VCaP (cell line): Measurements from ENCODE around the gene RAET1L.
"Not testable (repeated sequence)": the region's sequence is repeated elsewhere in the genome, so short reads cannot be mapped to it uniquely, and the experiment has no call there.

ENCODE experiments used
- H3K27ac ChIP-seq: fragments of 450-650 bp; 2 replicates; pipeline ENCODE4 v1.5.1; 2017
- TF ChIP-seq, protein P1 (sequence below): fragments of 450-650 bp; conservative IDR thresholded peaks from 2 replicates; pipeline ENCODE4 v1.5.1; 2017; ENCODE audit warnings: mild to moderate bottlenecking, moderate library complexity

The RAET1L gene

DNA sequence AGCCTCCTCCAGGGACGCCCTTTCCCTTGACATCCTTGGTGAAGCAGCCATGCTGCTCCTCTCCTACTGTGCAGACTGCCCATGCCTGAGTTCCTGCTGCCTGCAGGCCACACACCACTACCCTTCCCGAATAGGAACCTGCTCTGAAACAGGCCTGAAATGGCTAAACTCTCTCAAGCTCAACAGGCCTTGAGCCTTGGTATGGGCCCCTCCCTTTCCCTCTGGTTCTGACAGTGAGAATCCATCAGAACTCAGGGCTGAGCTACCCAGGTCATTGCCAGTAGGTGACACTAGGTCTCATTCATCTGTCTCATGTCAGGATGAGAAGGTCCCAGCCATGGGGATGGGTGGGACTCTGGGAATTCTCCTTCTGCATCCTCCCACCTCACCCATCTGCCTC is 25.7 kb downstream of the RAET1L start:
- TF ChIP-seq, protein P1, sequence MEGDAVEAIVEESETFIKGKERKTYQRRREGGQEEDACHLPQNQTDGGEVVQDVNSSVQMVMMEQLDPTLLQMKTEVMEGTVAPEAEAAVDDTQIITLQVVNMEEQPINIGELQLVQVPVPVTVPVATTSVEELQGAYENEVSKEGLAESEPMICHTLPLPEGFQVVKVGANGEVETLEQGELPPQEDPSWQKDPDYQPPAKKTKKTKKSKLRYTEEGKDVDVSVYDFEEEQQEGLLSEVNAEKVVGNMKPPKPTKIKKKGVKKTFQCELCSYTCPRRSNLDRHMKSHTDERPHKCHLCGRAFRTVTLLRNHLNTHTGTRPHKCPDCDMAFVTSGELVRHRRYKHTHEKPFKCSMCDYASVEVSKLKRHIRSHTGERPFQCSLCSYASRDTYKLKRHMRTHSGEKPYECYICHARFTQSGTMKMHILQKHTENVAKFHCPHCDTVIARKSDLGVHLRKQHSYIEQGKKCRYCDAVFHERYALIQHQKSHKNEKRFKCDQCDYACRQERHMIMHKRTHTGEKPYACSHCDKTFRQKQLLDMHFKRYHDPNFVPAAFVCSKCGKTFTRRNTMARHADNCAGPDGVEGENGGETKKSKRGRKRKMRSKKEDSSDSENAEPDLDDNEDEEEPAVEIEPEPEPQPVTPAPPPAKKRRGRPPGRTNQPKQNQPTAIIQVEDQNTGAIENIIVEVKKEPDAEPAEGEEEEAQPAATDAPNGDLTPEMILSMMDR = no peak

DNA sequence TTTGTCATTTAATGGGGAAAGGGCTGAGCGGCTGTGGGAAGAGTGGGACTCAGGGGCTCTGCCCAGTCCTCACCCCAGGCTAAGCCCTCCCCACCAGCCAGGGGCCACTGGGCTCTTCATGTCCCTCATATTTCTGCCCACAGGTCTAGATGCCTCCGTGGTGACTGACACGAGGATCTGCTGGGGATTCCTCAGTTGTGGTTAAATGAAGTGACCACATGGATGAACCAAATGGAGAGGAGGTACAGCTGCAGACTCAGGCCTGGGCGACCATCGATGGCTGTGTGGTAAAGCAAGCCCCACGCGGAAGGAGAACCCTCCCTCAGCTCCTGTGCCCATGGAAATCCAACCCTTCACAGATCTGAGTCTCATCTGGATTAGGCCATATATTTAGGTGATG is 29.4 kb downstream of the RAET1L start:
- TF ChIP-seq, protein P1 = no peak
- H3K27ac ChIP-seq = no peak overlapping the region

More for the DNA sequence above, 25.7 kb downstream of the RAET1L start:
- H3K27ac ChIP-seq = no peak overlapping the region

DNA sequence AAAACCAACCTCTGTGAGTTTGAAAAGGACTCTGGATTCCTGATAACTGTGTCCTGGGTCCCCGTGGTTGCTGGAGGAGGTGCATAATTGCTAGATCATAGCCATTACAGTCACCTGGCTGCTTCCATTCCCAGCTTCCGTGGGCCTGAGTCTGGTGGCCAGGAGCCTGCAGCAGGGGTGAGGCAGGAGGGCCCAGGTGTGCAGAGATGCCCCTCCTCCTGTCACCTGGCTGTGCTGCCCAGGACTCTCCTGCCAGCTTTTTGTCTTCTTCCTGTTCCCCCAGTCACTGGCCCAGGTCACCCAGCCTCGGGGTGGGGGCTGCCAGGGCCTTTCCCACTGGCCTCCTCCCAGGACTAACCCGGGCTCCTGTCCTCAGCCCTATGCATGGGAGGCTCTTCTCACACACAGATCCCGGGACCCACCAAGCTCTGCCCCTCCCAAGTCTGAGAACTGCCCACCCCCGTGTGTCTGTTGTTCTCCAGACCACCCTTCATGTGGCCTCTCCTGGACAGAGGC is 30.0 kb downstream of the RAET1L start:
- no peak overlapping the region for H3K27ac ChIP-seq
- TF ChIP-seq, protein P1 = no peak

DNA sequence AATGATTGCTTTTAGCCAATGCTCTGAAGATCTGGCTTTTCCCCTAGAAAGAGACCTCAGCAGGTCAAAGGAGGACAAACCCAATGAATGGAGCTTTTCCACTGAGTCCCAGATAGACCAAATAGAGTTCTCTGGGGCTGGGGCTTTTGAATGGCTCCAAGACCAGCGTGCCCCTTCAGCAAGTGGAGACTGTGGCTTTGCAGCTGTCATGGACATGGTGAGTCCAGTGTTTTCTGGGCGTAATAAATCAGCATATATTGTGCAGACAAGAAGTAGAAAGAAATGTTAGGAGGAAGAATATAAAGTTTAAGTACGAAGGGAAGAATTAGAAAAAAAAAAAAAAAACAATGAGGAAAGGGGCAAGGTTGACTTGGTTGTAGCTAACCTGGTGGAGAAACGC is 33.5 kb downstream of the RAET1L start:
- TF ChIP-seq, protein P1 = no peak
- H3K27ac ChIP-seq = no peak overlapping the region

DNA sequence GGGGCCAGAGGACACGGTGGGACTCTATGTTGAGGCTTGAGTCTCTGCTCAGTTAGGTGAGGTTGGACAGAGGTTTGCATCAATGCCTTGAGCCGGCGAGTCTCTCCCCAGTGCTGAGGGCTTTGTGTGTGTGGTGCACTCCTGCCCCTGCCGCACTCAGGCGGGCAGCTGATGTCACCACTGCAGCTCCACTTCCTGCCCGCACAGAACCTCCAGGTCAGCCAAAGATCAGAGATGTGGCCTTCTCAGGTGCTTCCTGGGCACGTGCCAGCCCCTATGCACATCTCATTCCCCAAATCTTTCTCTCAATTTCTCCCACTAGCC is 33.9 kb downstream of the RAET1L start:
- H3K27ac ChIP-seq = not testable (repeated sequence)

DNA sequence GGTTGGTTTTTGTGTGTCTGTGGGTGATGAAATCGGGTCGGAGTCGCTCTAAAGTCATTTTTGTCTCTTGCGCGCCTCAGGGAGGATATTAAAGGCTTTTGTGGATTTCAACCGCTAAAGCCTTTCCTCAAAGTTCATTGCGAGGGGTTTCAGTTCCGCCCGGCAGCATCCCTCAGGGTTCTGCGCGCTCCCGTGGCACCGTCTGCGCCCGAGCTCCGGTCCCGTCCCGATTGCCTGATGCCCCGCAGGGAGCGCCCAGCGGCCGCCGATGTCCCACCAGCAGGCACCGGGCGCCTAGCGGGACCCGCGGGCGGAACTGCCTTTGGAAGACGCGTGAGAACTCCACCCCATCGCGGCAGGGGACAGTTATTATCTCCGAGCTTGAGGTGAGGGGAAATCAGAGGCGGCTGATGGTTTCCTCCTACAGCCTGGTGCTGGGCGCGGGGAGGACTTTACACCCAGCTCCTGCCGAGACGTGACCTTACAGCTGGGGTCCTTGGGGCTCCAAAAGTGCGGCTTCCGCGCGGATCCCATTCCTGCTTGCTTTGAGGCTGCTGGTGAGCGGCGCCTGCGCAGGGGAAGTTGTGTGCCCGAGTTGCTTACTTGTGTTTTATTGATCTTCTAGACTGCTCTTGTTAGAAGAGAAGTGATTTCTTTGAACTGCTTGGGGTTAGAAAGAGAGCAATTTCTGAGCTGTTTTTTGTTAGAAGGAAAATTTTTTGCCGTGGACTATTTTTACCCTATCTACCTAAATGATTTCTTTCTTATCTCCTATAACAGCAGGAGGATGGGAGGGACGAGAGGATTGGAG is 34.5 kb downstream of the RAET1L start:
- no peak overlapping the region for H3K27ac ChIP-seq
- TF ChIP-seq, protein P1 = no peak

DNA sequence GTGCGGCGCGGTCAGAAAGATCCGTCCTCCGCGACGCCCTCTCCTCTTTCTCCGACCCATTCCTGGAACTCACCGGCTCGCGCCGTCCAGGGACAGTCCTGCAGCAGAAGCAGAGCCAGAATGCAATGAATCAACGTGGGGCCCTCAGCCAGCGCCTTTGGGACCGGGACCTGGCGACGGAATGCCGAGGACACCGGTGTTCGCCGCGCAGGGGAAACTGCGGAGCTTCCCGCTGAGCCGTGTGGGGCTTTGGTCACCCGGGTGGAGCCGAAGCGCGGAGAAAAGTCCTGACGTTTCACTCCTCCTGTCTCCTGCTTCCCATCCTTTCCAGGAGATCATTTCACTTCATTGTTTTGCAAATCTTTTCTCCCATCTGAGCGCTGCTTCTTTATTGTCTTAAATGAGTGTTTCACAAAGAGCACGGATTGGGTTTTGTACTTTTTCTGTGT is 35.1 kb downstream of the RAET1L start:
- no peak overlapping the region for H3K27ac ChIP-seq
- TF ChIP-seq, protein P1 = no peak
